Psoas muscle (tissue), 8 donors: Measurements from ENCODE around the gene MS4A15. TPM values are rescaled to one million over a fixed set of nuclear protein-coding genes. Genes with fewer than 3 reads are reported as not detected.
"Not testable (repeated sequence)": the region's sequence is repeated elsewhere in the genome, so short reads cannot be mapped to it uniquely, and the experiment has no call there.

ENCODE experiments used
- ATAC-seq, 4 donors: fragments of 200-7000 bp; cut with Tn5 transposase; one replicate each; pipeline ENCODE4 v1.9.1; 2020; ENCODE audit warnings: moderate library complexity in 3 of 4, mild to moderate bottlenecking in 2 of 4
- DNase-seq, 2 donors: peaks; one replicate each; pipeline ENCODE4 v3.0.0-alpha.2; 2020
- H3K27ac ChIP-seq: fragments of 200-600 bp; one replicate; pipeline ENCODE4 v1.8.0; 2022
- H3K27me3 ChIP-seq, 3 donors: fragments of 200-600 bp in 1 of 3; one replicate each; pipeline versions ENCODE4 v1.6.1 to v1.8.0; 2013 to 2022; ENCODE audit warnings: low read length in 2 of 3, mild to moderate bottlenecking in 2 of 3, moderate library complexity in 1 of 3; ENCODE audit not compliant: insufficient read depth in 3 of 3
- H3K36me3 ChIP-seq, 2 donors: fragments of 200-600 bp in 1 of 2; one replicate each; pipeline versions ENCODE4 v1.6.1 to v1.8.0; 2013 to 2022; ENCODE audit warnings: low read depth in 1 of 2, mild to moderate bottlenecking in 1 of 2, moderate library complexity in 1 of 2; ENCODE audit not compliant: insufficient read depth in 1 of 2
- H3K4me1 ChIP-seq: fragments of 200-600 bp; one replicate; pipeline ENCODE4 v1.8.0; 2022
- H3K4me3 ChIP-seq: fragments of 200-600 bp; one replicate; pipeline ENCODE4 v1.8.0; 2022; ENCODE audit warnings: mild to moderate bottlenecking
- H3K9me3 ChIP-seq: fragments of 200-600 bp; one replicate; pipeline ENCODE4 v1.8.0; 2022
- WGBS, 3 donors: extraction: QIAGEN DNeasy Blood & Tissue Kit; methylation state at CpG; one replicate each; pipeline versions ENCODE4 v1.1.6 to v1.1.7; 2013; 5-methylcytosine and 5-hydroxymethylcytosine counted together
- intact Hi-C, 2 donors: fragments of 100-400 bp; cut with DNase I; formaldehyde crosslinking; loops; one replicate each; pipeline versions ENCODE4 v1.11.0 to v1.14.2; 2022
- long read RNA-seq, 2 donors: library from polyadenylated mRNA; unstranded; transcript quantifications; one replicate each; pipeline ENCODE4 v2.0.0, GENCODE V29; 2021
- polyA plus RNA-seq, 3 donors: library from polyadenylated mRNA; stranded (reverse); fragments of 200-250 nt; gene quantifications; one replicate each; pipeline ENCODE4 v1.2.3, GENCODE V29; 2013
- total RNA-seq, 4 donors: library from RNA; stranded (reverse); fragmentation: NEBNext Ultra II Directional in 2 of 4; extraction: Animal tissue kit (Norgen Biotek cat#: 25700) in 2 of 4; gene quantifications; one replicate each; pipeline versions ENCODE4 v1.2.1 to v1.2.4, GENCODE V29; 2021 to 2023
- TF ChIP-seq, protein P1 (sequence below): fragments of 200-600 bp; IDR thresholded peaks from one replicate; pipeline ENCODE4 v1.8.0; 2022; ENCODE audit warnings: antibody characterized with exemption
- donor health status: healthy with polysubstance abuse.
- donor health status: DM: no; HTN: no; CAD: no; lungs with moderate emphysema.
- donor health status: Bipolar disorder and iron deficiency.
- donor health status: healthy.
- donor health status: DM: yes; HTN: yes; CAD: no.
- donor health status: DM: no; HTN: no; CAD: no.
- donor health status: DM: no; HTN: no; CAD: no.
- donor health status: DM: yes; HTN: yes; CAD: no.

MS4A15 gene, protein sequence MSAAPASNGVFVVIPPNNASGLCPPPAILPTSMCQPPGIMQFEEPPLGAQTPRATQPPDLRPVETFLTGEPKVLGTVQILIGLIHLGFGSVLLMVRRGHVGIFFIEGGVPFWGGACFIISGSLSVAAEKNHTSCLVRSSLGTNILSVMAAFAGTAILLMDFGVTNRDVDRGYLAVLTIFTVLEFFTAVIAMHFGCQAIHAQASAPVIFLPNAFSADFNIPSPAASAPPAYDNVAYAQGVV
- not detected for total RNA-seq
- polyA plus RNA-seq, result not detected
- long read RNA-seq, donor 1, result 0 reads
- long read RNA-seq, donor 2, result 0 reads

DNA sequence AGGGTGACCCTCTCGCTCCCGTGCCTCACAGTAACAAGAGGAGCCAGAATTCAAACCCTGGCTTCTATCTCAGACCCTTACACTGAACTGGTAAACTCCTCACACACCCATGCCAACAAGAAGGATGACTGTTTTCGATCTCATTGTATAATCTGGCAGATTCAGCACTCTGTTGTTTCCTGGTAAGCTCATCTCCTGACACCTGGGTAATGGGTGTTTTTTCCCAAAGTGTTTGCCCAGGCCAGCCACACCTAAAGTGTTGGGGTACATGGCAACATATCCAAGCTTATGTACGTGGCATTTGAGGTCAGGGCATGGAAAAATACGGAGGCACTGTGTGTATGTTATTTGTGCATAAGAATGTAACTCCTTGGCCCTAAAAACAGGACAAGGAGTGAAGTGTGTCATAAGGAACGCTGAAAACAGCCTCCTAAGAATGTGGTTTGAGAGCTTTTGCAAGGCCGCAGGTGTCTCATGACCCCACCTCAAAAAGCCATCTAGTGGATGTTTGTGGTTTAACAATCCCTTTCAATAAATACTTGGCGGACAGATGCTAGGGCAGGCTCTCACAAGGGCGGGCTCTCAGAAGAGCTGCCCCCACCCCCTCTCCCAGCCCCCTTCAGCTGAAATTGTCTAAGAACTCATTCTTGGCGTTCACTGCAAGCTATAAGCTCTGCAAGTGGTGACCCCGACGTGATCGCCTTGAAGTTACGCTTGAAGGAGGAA lies at the start of gene MS4A15:
Gene MS4A15 (plus strand): TSS at position 561 of the 726 bp plus-strand sequence. CDS start 6,867 bp downstream, outside the sequence.
- ATAC-seq (no peak), DNase-seq (no peak)
- TF ChIP-seq, protein P1, sequence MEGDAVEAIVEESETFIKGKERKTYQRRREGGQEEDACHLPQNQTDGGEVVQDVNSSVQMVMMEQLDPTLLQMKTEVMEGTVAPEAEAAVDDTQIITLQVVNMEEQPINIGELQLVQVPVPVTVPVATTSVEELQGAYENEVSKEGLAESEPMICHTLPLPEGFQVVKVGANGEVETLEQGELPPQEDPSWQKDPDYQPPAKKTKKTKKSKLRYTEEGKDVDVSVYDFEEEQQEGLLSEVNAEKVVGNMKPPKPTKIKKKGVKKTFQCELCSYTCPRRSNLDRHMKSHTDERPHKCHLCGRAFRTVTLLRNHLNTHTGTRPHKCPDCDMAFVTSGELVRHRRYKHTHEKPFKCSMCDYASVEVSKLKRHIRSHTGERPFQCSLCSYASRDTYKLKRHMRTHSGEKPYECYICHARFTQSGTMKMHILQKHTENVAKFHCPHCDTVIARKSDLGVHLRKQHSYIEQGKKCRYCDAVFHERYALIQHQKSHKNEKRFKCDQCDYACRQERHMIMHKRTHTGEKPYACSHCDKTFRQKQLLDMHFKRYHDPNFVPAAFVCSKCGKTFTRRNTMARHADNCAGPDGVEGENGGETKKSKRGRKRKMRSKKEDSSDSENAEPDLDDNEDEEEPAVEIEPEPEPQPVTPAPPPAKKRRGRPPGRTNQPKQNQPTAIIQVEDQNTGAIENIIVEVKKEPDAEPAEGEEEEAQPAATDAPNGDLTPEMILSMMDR, result no peak
- Histone ChIP-seq H3K4me3 (no peak within 1 kb of the TSS), H3K9me3 (no peaks in the 10 kb centered on the region), H3K36me3 (no peaks in the 10 kb centered on the region), H3K27ac (no peak within 1 kb of the TSS), H3K4me1 (no peaks in the 10 kb centered on the region), H3K27me3 (peaks cover 0 to 14% (median 0%) of the 10 kb centered on the region in 3 donors)
- 55 to 62% (median 55%) methylated on average over 14 of the region's 14 CpGs for WGBS, 3 donors
- intact Hi-C loops, result no loop called here

DNA sequence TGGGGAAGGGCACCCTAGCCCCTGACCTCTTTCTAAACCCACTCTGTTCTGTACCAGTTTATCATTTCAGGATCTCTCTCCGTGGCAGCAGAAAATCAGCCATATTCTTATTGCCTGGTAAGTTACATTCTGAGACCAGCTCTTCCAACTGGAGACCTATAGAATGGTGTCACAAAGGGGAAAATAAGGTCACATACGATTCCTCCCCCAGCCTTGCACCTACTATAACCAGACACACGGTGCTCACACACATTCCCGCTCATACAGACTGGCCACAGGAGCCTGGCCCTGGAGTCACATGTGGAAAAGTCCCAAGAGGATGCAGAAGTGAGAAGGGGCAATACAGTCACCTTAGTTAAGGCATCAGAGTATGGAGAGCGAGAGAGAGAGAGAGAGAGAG lies 49.7 kb upstream of the MS4A15 start:
- TF ChIP-seq, protein P1, result no peak
- intact Hi-C loops, result no loop called here
- H3K36me3 ChIP-seq, result no peaks in the 10 kb centered on the region
- H3K27ac ChIP-seq, result no peak overlapping the region
- H3K9me3 ChIP-seq, result no peaks in the 10 kb centered on the region
- no peaks in the 10 kb centered on the region for H3K4me1 ChIP-seq
- no peak for ATAC-seq
- peaks cover 0 to 3% (median 0%) of the 10 kb centered on the region in 3 donors for H3K27me3 ChIP-seq
- no peak for DNase-seq
- H3K4me3 ChIP-seq, result no peak overlapping the region
- 73 to 77% (median 74%) methylated on average over 5 of the region's 5 CpGs for WGBS, 3 donors

DNA sequence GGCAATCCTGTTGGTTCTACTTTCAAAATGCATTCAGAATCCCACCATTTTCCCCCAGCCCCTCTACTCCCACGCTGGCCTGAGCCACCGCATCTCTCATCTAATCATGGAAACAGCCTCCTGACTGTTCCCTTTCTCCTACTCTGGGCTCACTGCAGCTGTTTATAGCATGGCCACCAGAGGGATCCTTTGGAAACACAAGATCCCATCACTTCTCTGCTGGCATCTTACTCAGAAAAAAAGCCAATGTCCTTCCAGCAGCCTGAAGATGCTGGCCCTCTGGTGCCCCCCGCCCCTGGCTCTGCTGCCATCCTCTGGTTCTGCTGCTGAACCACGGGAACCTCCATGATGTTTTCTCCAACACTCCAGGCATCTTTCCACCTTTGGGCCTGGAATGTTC lies 46.2 kb upstream of the MS4A15 start:
- 66 to 79% (median 72%) methylated on average over 4 of the region's 4 CpGs for WGBS, 3 donors
- Histone ChIP-seq H3K27ac (no peak overlapping the region), H3K27me3 (peaks cover 0 to 3% (median 2%) of the 10 kb centered on the region in 3 donors), H3K4me3 (no peak overlapping the region), H3K4me1 (no peaks in the 10 kb centered on the region), H3K36me3 (no peaks in the 10 kb centered on the region), H3K9me3 (no peaks in the 10 kb centered on the region)
- TF ChIP-seq, protein P1, result no peak
- ATAC-seq (no peak), DNase-seq (no peak)
- intact Hi-C loops, result no loop called here

DNA sequence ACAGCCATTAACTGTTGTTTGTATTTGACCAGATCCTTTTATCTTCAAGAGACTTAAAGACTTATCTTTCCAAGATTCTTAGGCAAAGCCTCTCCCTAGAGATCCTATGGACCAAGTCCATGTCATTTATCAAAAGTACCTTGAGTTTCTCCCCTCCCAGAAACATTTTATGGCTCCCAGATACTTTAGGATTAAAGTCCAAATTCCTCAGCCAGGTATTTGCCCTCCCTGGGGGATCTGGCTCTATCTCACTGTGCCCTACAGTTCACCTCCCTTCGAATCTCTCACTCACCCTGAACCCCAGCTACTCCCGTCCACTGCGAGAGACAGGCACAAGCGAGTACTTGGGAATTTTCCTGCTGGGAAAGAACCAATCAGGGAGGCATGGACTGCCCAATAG lies 45.4 kb upstream of the MS4A15 start:
- Histone ChIP-seq H3K4me3 (no peak overlapping the region), H3K27ac (no peak overlapping the region), H3K9me3 (no peaks in the 10 kb centered on the region), H3K36me3 (no peaks in the 10 kb centered on the region), H3K4me1 (no peaks in the 10 kb centered on the region), H3K27me3 (peaks cover 0 to 3% (median 2%) of the 10 kb centered on the region in 3 donors)
- DNase-seq, result no peak
- ATAC-seq, result no peak
- intact Hi-C loops, result no loop called here
- WGBS, 3 donors, result 76 to 83% (median 77%) methylated on average over 4 of the region's 4 CpGs
- TF ChIP-seq, protein P1, result no peak

DNA sequence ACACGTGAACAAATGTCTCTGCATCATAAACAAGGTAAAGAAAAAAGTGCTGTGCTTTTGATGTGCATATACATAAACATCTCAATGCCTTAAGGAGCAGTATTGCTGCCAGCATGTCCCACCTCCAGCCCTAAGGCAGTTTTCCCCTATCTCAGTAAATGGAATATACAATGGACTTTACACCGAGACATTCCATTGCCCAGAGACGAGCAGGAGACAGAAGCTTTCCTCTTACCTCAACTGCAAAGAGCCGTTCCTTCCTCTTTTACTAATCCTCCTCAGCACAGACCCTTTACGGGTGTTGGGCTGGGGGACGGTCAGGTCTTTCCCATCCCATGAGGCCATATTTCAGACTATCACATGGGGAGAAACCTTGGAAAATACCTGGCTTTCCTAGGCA lies 43.2 kb upstream of the MS4A15 start:
- H3K9me3 ChIP-seq, H3K4me3 ChIP-seq, H3K36me3 ChIP-seq, intact Hi-C loops, H3K4me1 ChIP-seq, DNase-seq, ATAC-seq, H3K27ac ChIP-seq, H3K27me3 ChIP-seq: not testable (repeated sequence)
- 72 to 81% (median 80%) methylated on average over 6 of the region's 6 CpGs for WGBS, 3 donors
